ENCODE data around the gene FANCB. TPM values are rescaled to one million over a fixed set of nuclear protein-coding genes. Genes with fewer than 3 reads are reported as not detected.
A peak's percentile ranks its signal among the peaks of the same experiment; 100 is the strongest.

The FANCB gene
- total and polyA plus RNA-seq, 2 experiments from 2014 or later = 1.3 TPM; not detected in 1

- Histone ChIP-seq H3K36me3 (no peaks in the 10 kb centered on the region), H3K9me3 (ENCODE audit: low read depth) (no peaks in the 10 kb centered on the region), H3K27me3 (no peaks in the 10 kb centered on the region), H3K4me1 (ENCODE audit: low read depth) (no peaks in the 10 kb centered on the region), H3K4me3 (no peak overlapping the region), H3K27ac (no peak overlapping the region)
- TF ChIP-seq CTCF (IDR thresholded peaks at IDR 0.05; ENCODE audit: low read depth, low read length) = no peak
- peak in 1 of 2 donors; percentile 49 for DNase-seq (ENCODE audit: low read depth in 1 of 2, low spot score in 1 of 2)
Observed at GRCh38 chrX:14899607-14900006, 26.7 kb upstream of the FANCB start.

- Histone ChIP-seq H3K36me3 (no peaks in the 10 kb centered on the region), H3K4me1 (ENCODE audit: low read depth) (no peaks in the 10 kb centered on the region), H3K4me3 (no peak overlapping the region), H3K9me3 (ENCODE audit: low read depth) (no peaks in the 10 kb centered on the region), H3K27ac (no peak overlapping the region), H3K27me3 (no peaks in the 10 kb centered on the region)
- no peak for TF ChIP-seq CTCF (IDR thresholded peaks at IDR 0.05; ENCODE audit: low read depth, low read length)
- DNase-seq (ENCODE audit: low read depth in 1 of 2, low spot score in 1 of 2) = no peak
Observed at GRCh38 chrX:14897042-14897441, 24.2 kb upstream of the FANCB start.

GRCh38 chrX:14896273-14896672 lies 23.4 kb upstream of the FANCB start:
- Histone ChIP-seq H3K4me3 (no peak overlapping the region), H3K27ac (no peak overlapping the region), H3K27me3 (no peaks in the 10 kb centered on the region), H3K36me3 (no peaks in the 10 kb centered on the region), H3K4me1 (ENCODE audit: low read depth) (no peaks in the 10 kb centered on the region), H3K9me3 (ENCODE audit: low read depth) (no peaks in the 10 kb centered on the region)
- DNase-seq (ENCODE audit: low read depth in 1 of 2, low spot score in 1 of 2) = no peak
- no peak for TF ChIP-seq CTCF (IDR thresholded peaks at IDR 0.05; ENCODE audit: low read depth, low read length)

- no peaks in the 10 kb centered on the region for H3K4me1 ChIP-seq (ENCODE audit: low read depth)
- no peak overlapping the region for H3K27ac ChIP-seq
Observed at GRCh38 chrX:14886252-14886651, 13.4 kb upstream of the FANCB start.

GRCh38 chrX:14884714-14885113 lies 11.8 kb upstream of the FANCB start:
- Histone ChIP-seq H3K27ac (no peak overlapping the region), H3K36me3 (no peaks in the 10 kb centered on the region), H3K4me3 (no peak overlapping the region), H3K27me3 (no peaks in the 10 kb centered on the region), H3K4me1 (ENCODE audit: low read depth) (no peaks in the 10 kb centered on the region), H3K9me3 (ENCODE audit: low read depth) (no peaks in the 10 kb centered on the region)
- DNase-seq (ENCODE audit: low read depth in 1 of 2, low spot score in 1 of 2) = no peak
- no peak for TF ChIP-seq CTCF (IDR thresholded peaks at IDR 0.05; ENCODE audit: low read depth, low read length)

More at GRCh38 chrX:14886252-14886651, 13.4 kb upstream of the FANCB start:
- Histone ChIP-seq H3K27me3 (no peaks in the 10 kb centered on the region), H3K4me3 (no peak overlapping the region), H3K9me3 (ENCODE audit: low read depth) (no peaks in the 10 kb centered on the region), H3K36me3 (no peaks in the 10 kb centered on the region)
- TF ChIP-seq CTCF (IDR thresholded peaks at IDR 0.05; ENCODE audit: low read depth, low read length) = no peak
- no peak for DNase-seq (ENCODE audit: low read depth in 1 of 2, low spot score in 1 of 2)

- Histone ChIP-seq H3K4me3 (no peak overlapping the region), H3K4me1 (ENCODE audit: low read depth) (no peaks in the 10 kb centered on the region), H3K9me3 (ENCODE audit: low read depth) (no peaks in the 10 kb centered on the region), H3K36me3 (no peaks in the 10 kb centered on the region), H3K27ac (no peak overlapping the region), H3K27me3 (no peaks in the 10 kb centered on the region)
- TF ChIP-seq CTCF (IDR thresholded peaks at IDR 0.05; ENCODE audit: low read depth, low read length) = no peak
- no peak for DNase-seq (ENCODE audit: low read depth in 1 of 2, low spot score in 1 of 2)
Observed at GRCh38 chrX:14883826-14884225, 11.0 kb upstream of the FANCB start.
